Endothelial cell (in vitro differentiated cells): Measurements from ENCODE around the gene ABCE1. TPM values are rescaled to one million over a fixed set of nuclear protein-coding genes. Genes with fewer than 3 reads are reported as not detected.

Experiments
- DNase-seq: peaks from one replicate; pipeline ENCODE4 v3.0.0; 2021; ENCODE audit warnings: low spot score
- H3K27ac Mint-ChIP-seq: one replicate; pipeline ENCODE4 v1.8.0; 2021; ENCODE audit warnings: mixed read lengths, inconsistent platforms; ENCODE audit not compliant: unreplicated experiment
- H3K27me3 Mint-ChIP-seq: one replicate; pipeline ENCODE4 v1.8.0; 2021; ENCODE audit warnings: mild to moderate bottlenecking, moderate library complexity, mixed read lengths, inconsistent platforms; ENCODE audit not compliant: unreplicated experiment
- H3K36me3 Mint-ChIP-seq: one replicate; pipeline ENCODE4 v1.8.0; 2021; ENCODE audit warnings: mild to moderate bottlenecking, low read depth, mixed read lengths, inconsistent platforms; ENCODE audit not compliant: unreplicated experiment
- H3K4me1 Mint-ChIP-seq: one replicate; pipeline ENCODE4 v1.8.0; 2021; ENCODE audit warnings: mild to moderate bottlenecking, mixed read lengths, inconsistent platforms; ENCODE audit not compliant: unreplicated experiment
- H3K4me3 Mint-ChIP-seq: one replicate; pipeline ENCODE4 v1.8.0; 2021; ENCODE audit warnings: mild to moderate bottlenecking, mixed read lengths, inconsistent platforms; ENCODE audit not compliant: unreplicated experiment
- H3K9me3 Mint-ChIP-seq: one replicate; pipeline ENCODE4 v1.8.0; 2021; ENCODE audit warnings: mixed read lengths, inconsistent platforms; ENCODE audit not compliant: unreplicated experiment
- CTCF ChIP-seq: fragments of 200-600 bp; sonication (generic); IDR thresholded peaks from one replicate; pipeline ENCODE4 v1.5.0; 2021; ENCODE audit warnings: antibody characterized with exemption; ENCODE audit not compliant: unreplicated experiment
- total RNA-seq: library from RNA; stranded (reverse); fragmentation: NEBNext Ultra II Directional; extraction: Animal tissue kit (Norgen Biotek cat#: 25700); gene quantifications from one replicate; pipeline ENCODE4 v1.2.1, GENCODE V29; 2021; ENCODE audit not compliant: unreplicated experiment

The ABCE1 gene
- total RNA-seq, 1 donor from 2014 or later: 41.7 TPM

- H3K36me3 Mint-ChIP-seq: peaks cover 19% of the 10 kb centered on the region
- H3K27ac Mint-ChIP-seq: no peak overlapping the region
- no peaks in the 10 kb centered on the region for H3K27me3 Mint-ChIP-seq
- no peak for TF ChIP-seq CTCF
- no peak for DNase-seq
- peaks cover 18% of the 10 kb centered on the region for H3K4me1 Mint-ChIP-seq
- H3K4me3 Mint-ChIP-seq: no peak overlapping the region
- H3K9me3 Mint-ChIP-seq: no peaks in the 10 kb centered on the region
Observed at GRCh38 chr4:145168581-145169187, 70.6 kb downstream of the ABCE1 start.

GRCh38 chr4:145170223-145170622, 72.1 kb downstream of the ABCE1 start:
- H3K36me3 Mint-ChIP-seq: peaks cover 24% of the 10 kb centered on the region
- peak overlapping the region; percentile 38 for H3K27ac Mint-ChIP-seq

GRCh38 chr4:145171911-145172310, 73.8 kb downstream of the ABCE1 start:
- TF ChIP-seq CTCF: no peak
- Mint-ChIP-seq H3K27ac (peak overlapping the region; percentile 86), H3K27me3 (no peaks in the 10 kb centered on the region), H3K36me3 (peaks cover 24% of the 10 kb centered on the region), H3K4me1 (peaks cover 21% of the 10 kb centered on the region), H3K9me3 (no peaks in the 10 kb centered on the region), H3K4me3 (peak overlapping the region; percentile 77)
- no peak for DNase-seq

More at GRCh38 chr4:145170223-145170622, 72.1 kb downstream of the ABCE1 start:
- Mint-ChIP-seq H3K4me3 (no peak overlapping the region), H3K27me3 (no peaks in the 10 kb centered on the region), H3K4me1 (peaks cover 19% of the 10 kb centered on the region), H3K9me3 (no peaks in the 10 kb centered on the region)
- DNase-seq: no peak
- TF ChIP-seq CTCF: no peak

- Mint-ChIP-seq H3K27ac (peak overlapping the region; percentile 90), H3K4me3 (peak overlapping the region; percentile 94), H3K36me3 (peaks cover 19% of the 10 kb centered on the region), H3K9me3 (no peaks in the 10 kb centered on the region), H3K27me3 (peaks cover 13% of the 10 kb centered on the region), H3K4me1 (peaks cover 22% of the 10 kb centered on the region)
- TF ChIP-seq CTCF: no peak
- DNase-seq: no peak
Observed at GRCh38 chr4:145176641-145177432, 78.7 kb downstream of the ABCE1 start.

- peak overlapping the region; percentile 90 for H3K27ac Mint-ChIP-seq
- peaks cover 22% of the 10 kb centered on the region for H3K4me1 Mint-ChIP-seq
- H3K27me3 Mint-ChIP-seq: peaks cover 13% of the 10 kb centered on the region
- no peak for TF ChIP-seq CTCF
- DNase-seq: no peak
- no peaks in the 10 kb centered on the region for H3K9me3 Mint-ChIP-seq
- peak overlapping the region; percentile 94 for H3K4me3 Mint-ChIP-seq
- H3K36me3 Mint-ChIP-seq: peaks cover 17% of the 10 kb centered on the region
Observed at GRCh38 chr4:145177511-145177905, 79.4 kb downstream of the ABCE1 start.
